Thyroid gland (tissue), 4 donors: Measurements from ENCODE around the gene SNRPD2.

Experiments
- CTCF ChIP-seq, 6 experiments: fragments of 200-600 bp in 3 of 6; fragments of 450-650 bp in 3 of 6; sonication (generic) in 3 of 6; IDR thresholded peaks; one replicate each; pipeline ENCODE4 v1.5.1; 2016 to 2019; ENCODE audit warnings: antibody characterized with exemption in 6 of 6, mild to moderate bottlenecking in 2 of 6, inconsistent platforms in 1 of 6, moderate library complexity in 1 of 6
- POLR2A ChIP-seq, 2 donors: fragments of 450-650 bp; IDR thresholded peaks; one replicate each; pipeline ENCODE4 v1.6.1; 2017; ENCODE audit warnings: antibody characterized with exemption in 2 of 2, mild to moderate bottlenecking in 2 of 2, moderate library complexity in 1 of 2

- TF ChIP-seq POLR2A (IDR thresholded peaks at IDR 0.05): no peak
- TF ChIP-seq CTCF (IDR thresholded peaks at IDR 0.05): no peak
Measured at GRCh38 chr19:45645068-45645630, 46.6 kb downstream of the SNRPD2 start.
